HL-60 (cell line): Measurements from ENCODE around the gene PTGDR.

Experiments used
- CTCF ChIP-seq: IDR thresholded peaks from one replicate; pipeline ENCODE4 v1.5.1; 2011; ENCODE audit warnings: low read length, control low read depth, inconsistent platforms; ENCODE audit not compliant: insufficient read depth
- POLR2AphosphoS5 ChIP-seq: IDR thresholded peaks from 2 replicates; pipeline ENCODE4 v1.6.1; 2012; ENCODE audit warnings: low read depth
- REST ChIP-seq: IDR thresholded peaks from 2 replicates; pipeline ENCODE4 v1.6.1; 2012; ENCODE audit warnings: low read depth; ENCODE audit not compliant: insufficient replicate concordance
- SPI1 ChIP-seq: IDR thresholded peaks from 2 replicates; pipeline ENCODE4 v1.6.1; 2012; ENCODE audit warnings: low read depth, mild to moderate bottlenecking, borderline replicate concordance

- TF ChIP-seq CTCF (no peak), POLR2AphosphoS5 (no peak), REST (no peak), SPI1 (no peak)
Observed at GRCh38 chr14:52271538-52271937, 4.0 kb downstream of the PTGDR start.
